HG03520 (cell line): ENCODE measurements around the gene LIPT1.
A peak's percentile ranks its signal among the peaks of the same experiment; 100 is the strongest.
"Not testable (repeated sequence)": the region's sequence is repeated elsewhere in the genome, so short reads cannot be mapped to it uniquely, and the experiment has no call there.

Source experiments
- ATAC-seq: cut with Tn5 transposase; IDR thresholded peaks from one replicate; pipeline ENCODE4 v1.9.1; 2021; ENCODE audit warnings: mild to moderate bottlenecking, moderate library complexity; ENCODE audit not compliant: unreplicated experiment

The LIPT1 gene

DNA sequence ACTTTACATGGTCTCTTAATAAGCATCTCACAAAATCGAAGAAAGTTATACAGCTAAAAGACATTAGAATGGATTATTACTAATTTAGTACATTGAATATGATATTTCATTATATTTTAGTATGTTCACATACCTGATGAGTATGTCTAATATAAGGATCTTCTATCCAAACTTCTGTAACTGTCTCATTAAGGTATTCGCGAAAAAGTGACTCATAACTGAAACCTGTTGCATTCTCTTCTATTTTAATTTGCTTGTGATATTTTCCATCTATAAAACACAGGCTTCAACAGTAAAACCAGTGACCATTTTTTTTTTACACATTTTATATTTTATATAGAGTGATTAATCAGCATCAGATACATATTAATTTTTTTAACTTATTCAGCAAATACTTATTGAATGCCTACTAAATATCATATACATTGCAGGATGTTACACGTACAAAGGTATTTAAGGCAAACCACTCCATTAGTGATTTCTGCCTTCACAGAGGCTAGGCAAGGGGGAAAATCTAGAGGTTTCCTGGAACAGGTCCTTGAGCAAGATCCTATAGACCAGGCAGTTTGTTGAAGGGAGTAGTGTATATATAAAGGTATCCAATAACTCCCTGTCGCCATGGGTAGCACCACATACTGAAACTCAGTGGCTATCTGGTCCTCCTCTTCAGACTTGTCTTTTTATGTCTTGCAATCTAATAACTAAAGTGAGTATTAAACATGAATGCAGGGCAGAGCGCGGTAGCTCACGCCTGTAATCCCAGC is 16.8 kb downstream of the LIPT1 start:
- no peak for ATAC-seq

DNA sequence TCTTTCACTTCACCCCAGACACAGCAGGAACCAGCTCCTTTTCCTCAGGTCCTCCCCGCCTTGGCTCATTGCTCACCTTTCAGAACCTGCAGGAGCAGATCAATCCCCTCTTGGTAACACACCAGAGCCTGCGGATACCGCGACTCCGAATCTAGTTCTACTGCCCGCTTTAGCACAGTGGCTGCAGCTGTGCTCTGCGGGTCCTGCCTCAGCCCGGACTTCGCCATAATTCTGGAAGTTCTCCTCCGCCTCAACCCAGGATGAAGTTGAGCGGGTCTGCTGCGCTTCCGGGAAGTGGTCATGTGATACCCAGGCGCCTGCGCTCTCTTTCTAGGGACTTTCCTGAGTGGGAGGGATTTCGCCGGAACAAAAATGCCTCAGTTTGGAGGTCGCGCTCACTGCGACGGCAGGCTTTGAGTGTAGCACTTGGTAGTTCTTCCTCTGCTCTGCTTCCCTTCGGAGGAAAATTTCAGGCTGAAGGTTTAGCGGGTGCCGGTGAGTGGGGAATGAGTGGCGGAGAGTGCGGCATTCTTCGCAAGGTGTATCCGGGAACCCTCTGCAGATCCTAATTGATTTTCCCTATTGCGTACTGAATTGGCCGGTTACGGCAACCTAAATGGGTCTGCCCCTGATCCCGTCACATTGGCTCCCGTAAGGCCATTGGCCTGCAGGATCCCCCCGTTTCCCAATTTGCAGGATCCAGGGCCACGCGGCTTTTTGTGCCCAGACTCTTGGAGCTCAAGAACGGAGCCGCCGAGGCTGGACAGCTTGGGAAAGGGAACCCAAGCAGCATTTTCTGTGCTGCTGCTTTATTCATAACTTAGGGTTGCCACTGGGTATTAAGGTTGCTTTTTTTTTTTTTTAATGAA is 26.2 kb downstream of the LIPT1 start, which contains the start of the genes MITD1 and MRPL30:
Gene MITD1 (minus strand): TSS at position 304 of the 869 bp plus-strand sequence. CDS start 77 bp downstream, at position 227.
Gene MRPL30 (plus strand): TSS at position 430 of the 869 bp plus-strand sequence. CDS start 5,020 bp downstream, outside the sequence.
- ATAC-seq, result peak; percentile 93

DNA sequence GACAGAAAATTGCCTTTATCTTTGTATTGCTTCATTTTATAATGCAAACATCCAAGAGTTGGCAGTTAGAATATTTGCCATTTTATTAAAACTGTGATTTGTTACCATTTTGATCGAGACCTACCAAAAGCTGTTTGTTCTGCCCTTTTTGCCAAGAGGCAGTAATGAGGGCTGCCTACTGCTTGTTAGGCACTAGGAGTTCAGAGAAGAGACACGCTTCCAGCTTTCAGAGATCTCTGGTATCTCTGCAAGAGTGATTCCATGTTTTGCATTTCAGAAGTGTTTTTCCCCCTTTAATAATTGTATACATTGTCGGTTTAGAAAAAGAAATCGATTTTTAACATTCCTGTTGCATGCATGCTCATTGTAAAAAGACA is 26.8 kb downstream of the LIPT1 start:
- no peak for ATAC-seq

DNA sequence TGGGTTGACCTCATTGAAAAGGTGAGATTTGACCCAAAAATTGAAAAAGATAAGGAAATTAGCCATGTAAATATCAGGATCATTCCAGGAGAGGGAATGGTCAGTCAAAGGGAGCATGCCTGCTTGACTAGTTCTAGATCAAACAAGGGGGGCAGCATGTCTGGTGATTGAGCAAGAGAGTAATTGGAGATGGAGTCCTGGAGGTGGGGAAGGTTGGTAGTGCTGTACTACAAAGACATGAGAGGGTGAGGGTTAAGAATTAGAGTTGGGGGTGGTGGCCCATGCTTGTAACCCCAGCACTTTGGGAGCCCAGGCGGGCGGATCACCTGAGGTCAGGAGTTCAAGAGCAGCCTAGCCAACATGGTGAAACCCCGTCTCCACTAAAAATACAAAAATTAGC is 28.3 kb downstream of the LIPT1 start:
- ATAC-seq, result no peak

DNA sequence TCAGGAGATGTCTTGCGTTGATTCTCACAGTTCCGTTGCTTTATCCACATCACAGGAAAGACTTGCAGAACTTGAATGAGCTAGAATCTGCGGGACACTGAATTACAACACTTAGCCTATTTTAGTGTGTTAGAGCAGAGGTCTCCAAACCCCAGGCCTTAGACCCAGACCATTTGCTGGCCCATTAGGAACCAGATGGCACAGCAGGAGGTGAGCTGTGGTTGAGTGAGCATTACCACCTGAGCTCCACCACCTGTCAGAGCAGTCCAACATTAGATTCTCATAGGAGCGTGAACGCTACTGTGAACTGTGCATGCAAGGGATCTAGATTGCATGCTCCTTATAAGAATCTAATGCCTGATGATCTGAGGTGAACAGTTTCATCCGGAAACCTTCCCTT is 30.0 kb downstream of the LIPT1 start:
- no peak for ATAC-seq

DNA sequence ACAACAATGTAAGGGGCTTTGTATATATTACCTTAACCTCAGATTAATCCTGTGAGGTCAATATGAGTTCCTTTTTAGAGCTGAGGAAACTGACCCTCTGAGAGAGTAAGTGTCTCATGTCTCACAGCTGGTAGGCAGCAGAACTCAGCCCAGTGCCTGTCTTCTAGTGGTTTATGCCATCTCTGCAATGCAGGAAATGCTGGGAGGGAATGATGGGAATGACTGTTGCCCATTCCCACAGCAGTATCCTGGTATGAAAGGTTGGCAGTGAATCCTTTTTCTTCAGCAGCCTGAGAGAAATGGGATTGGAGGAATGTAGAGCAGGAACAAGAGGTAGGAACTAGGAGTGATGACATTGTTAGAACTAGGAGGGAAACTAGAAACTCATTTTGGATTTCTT is 32.2 kb downstream of the LIPT1 start:
- ATAC-seq, result no peak

DNA sequence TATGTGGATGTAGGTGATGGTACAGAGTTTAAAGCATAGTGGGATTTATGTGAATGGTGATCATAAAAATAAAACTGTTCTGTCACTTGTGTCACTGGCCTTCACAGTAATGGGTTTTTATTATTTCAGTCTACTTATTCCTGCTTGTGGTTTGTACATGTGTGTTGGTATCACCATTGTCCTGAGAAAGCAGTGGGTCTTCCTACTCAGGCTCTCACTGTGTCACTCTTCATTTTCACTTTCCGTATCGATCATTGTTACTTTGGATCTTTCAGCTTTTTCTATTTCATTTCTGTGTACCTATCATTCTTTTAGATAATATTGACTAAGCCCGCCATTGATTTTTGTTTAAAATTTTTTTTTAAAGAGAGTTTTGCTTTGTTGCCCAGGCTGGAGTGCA is 33.6 kb downstream of the LIPT1 start:
- no peak for ATAC-seq

DNA sequence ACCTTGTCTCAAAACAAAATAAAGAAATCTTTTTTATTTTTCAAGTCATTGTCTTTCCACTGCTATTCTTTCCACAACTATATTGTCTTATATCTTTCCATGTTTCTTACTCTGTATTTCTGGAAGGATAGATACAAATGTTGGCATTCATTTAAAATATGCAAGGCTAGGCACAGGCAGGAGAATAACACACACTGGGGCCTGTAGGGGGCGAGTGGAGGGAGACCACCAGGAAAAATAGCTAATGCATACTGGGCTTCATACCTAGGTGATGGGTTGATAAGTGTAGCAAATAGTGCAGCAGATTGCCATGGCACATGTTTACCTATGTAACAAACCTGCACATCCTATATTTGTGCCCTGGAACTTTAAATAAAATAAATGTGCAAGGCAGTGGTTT is 35.8 kb downstream of the LIPT1 start:
- no peak for ATAC-seq

DNA sequence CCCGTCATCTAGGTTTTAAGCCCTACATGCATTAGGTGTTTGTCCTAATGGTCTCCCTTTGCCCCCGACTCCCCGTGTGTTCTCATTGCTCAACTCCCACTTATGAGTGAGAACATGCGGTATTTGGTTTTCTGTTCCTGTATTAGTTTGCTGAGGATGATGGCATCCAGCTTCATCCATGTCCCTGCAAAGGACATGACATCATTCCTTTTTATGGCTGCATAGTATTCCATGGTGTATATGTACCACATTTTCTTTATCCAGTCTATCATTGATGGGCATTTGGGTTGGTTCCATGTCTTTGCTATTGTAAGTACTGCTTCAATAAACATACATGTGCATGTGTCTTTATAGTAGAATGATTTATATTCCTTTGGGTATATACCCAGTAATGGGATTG is 37.6 kb downstream of the LIPT1 start:
- not testable (repeated sequence) for ATAC-seq

DNA sequence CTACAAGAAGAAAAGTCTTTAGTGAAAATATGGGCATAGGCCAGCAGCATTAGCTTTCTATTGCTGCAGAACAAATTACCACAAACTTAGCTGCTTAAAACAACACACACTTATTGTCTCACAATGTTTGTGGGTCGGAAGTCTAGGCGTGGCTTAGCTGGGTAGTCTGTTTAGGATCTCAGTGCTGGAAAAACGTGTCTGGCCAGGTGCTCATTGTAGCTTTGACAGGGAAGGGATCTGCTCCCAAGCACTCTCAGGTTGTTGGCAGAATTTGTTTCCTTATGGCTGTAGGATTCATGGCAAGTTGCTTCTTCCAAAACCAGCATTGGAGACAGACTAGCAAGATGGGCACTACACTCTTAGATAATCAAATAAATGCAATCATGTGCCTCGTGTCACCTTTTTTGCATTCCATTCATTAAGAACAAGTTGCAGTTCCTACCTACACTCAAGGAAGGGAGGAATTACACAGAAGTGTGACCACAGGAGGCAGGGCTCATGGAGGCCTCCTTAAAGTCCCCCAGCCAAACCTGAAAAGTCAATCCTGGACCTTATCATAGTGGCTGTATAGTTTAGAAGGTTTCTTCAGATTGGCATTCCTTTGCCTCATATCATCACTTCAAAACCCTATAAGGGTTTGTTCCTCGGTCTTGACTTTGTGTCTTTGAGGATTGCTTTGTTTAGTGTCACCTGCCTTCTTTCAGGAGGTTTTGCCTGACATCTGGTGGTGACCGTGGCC is 43.5 kb downstream of the LIPT1 start:
- no peak for ATAC-seq

DNA sequence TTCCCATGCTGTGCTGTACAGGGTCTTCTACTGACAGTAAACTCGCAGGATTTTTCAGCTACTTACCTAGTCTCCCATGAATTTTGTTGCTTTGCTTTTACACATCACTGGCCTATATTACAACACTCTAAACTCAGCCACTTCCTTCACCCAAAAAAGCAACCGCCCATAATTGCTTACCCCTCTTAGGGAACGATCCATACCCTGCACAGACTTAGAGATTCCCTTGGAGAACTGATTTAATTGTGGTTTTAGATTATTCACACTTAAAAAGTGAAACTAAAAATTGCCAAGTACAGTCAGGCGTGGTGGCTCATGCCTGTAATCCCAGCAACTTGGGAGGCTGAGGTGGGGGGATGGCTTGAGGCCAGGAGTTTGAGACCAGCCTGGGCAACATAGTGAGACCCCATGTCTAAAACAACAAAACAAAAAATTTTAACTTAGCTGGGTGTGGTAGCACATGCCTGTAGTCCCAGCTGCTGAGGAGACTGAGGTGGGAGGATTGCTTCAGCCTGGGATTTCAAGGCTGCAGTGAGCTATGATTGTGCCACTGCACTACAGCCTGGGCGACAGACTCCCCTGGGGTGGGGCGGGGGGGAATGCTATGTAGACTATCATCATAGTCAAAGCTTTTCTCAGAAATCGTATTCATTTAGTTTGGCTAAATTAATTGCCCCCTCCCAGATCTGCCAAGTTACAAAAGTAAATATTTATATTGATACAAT is 45.5 kb downstream of the LIPT1 start:
- no peak for ATAC-seq

DNA sequence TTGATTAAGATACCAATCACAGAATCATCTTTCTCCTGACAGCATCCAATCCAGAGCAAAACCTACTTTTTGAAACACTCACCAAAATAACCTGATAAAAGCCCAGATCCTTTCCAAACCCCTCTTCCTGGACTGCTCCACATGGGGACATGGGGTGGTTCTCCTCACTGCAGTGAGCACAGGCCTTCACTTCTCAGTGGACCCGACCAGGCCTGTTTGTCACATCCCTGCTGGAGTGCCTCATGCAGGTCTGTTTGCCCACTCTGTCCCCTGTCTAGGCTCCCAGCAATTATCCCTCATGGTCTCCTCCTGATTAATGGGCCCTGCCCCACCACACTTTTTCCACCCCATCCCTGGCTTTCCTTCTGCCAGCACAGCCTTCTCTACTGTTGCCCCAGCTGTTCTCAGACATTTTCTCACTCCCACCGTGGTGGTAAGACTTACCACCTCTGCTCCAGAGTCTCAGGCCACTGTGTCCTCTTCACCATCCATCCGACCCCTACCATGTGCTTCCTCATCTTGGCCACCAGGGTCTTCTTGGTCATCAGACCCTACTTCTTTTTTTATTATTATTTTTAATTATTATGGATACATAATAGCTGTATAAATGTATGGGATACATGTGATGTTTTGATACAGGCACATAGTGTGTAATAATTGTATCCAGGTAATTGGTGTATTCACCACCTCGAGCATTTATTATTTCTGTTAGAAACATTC is 47.4 kb downstream of the LIPT1 start:
- no peak for ATAC-seq

DNA sequence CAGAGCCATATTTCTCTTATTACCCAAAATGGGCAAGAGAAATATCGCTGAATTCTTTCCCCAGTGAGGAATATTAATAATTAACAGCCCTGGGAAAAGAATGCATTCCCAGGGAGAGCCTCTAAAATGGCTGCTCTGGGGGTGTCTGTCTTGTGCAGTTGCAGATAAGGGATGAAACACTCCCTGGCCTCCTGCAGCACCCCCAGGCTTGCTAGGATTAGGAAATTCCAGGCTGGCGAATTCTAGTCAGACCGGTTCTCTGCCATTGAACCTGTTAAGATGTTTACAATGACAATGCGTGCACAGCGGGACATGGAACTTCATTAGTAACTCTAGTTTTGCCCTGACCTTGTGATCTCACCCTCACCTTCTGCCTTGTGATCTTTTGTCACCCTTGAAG is 50.7 kb downstream of the LIPT1 start:
- ATAC-seq, result no peak
